ENCODE measurements around the gene FARS2. TPM values are rescaled to one million over a fixed set of nuclear protein-coding genes. Genes with fewer than 3 reads are reported as not detected.

Gene FARS2
- total and polyA plus RNA-seq, 9 of the 15 experiments (the other 6 are each of a cell fraction or from before 2014, with no cell fraction given), result 16.5 to 62.2 (median 27.0) TPM

DNA sequence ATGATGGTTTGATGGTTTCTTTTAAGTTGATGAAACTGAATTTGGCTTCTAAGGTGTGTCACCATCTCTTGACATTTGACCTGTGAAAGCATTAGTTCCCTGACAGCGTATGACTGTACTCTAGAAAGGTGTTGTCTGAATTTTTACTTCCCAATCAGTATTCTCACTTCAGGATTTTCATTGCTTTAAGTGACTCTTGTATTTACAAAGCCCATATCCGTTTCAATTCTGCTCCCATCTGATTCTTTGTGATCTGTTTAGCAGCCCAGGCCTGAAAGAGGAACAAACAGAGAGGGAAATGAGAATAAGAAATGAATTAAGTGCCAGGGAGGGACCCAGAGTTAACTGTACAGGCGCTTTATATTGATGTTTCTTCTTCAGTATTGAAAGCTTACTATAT is 73.7 kb downstream of the FARS2 start (continued):
- TF ChIP-seq GMEB1 (CRISPR knock-in tag; IDR thresholded peaks at IDR 0.05) (no peak), JUNB (CRISPR knock-in tag; conservative IDR thresholded peaks at IDR 0.05) (no peak)

DNA sequence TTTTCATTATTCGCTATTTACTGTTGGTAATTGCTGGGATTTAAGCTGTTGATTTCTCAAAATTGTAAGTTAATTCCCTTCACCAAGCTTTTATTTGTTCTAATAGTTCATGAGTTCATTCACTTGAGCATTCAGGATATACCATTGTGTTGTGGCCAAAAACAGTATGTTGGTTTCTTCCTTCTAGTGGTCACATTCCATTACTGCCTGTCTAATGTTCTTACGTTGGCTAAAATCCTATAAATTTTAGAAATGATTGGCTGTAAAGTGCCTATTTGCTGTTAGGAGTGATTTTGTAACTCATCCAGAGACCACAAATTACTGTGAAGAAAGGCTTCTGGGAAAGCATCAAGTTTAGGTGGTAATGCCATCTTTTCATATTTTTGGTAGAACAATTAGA is 76.3 kb downstream of the FARS2 start:
- Histone ChIP-seq H3K9ac (ENCODE audit: insufficient read depth in 1 of 2, low read depth in 2 of 2, low read length in 2 of 2) (no peak overlapping the region), H3K4me1 (replicated peaks in 1 of 2; ENCODE audit: control insufficient read depth in 2 of 2, insufficient read depth in 2 of 2, low read length in 2 of 2) (no peaks in the 10 kb centered on the region), H4K20me1 (replicated peaks; ENCODE audit: control insufficient read depth, insufficient read depth, low read length) (no peaks in the 10 kb centered on the region), H3K36me3 (ENCODE audit: control insufficient read depth, insufficient read depth, low read length) (no peaks in the 10 kb centered on the region), H3K9me1 (ENCODE audit: control insufficient read depth, insufficient read depth, low read length) (no peaks in the 10 kb centered on the region), H3K27me3 (ENCODE audit: control insufficient read depth in 2 of 2, insufficient read depth in 2 of 2, low read length in 2 of 2) (no peaks in the 10 kb centered on the region), H3K4me2 (ENCODE audit: insufficient read depth, low read length) (no peak overlapping the region), H3K27ac (ENCODE audit: extremely low read depth, low read depth, low read length) (no peak overlapping the region), H3K4me3 (no peak overlapping the region), H2AFZ (ENCODE audit: low read depth, low read length) (no peak overlapping the region), H3K9me3 (replicated peaks; ENCODE audit: control insufficient read depth, insufficient read depth, low read depth, low read length) (no peaks in the 10 kb centered on the region), H3K79me2 (ENCODE audit: control insufficient read depth, insufficient read depth, low read length) (no peaks in the 10 kb centered on the region)
- intact Hi-C loops (cut with micrococcal nuclease), result no loop called here
- in situ Hi-C loops (cut with MboI), result no loop called here
- no peak for FAIRE-seq
- no peak for DNase-seq (ENCODE audit: extremely low read depth in 1 of 4, low spot score in 3 of 4)
- no peak for TF ChIP-seq ZHX1 (conservative IDR thresholded peaks at IDR 0.05; ENCODE audit: low read length)
- TF ChIP-seq, protein P1, sequence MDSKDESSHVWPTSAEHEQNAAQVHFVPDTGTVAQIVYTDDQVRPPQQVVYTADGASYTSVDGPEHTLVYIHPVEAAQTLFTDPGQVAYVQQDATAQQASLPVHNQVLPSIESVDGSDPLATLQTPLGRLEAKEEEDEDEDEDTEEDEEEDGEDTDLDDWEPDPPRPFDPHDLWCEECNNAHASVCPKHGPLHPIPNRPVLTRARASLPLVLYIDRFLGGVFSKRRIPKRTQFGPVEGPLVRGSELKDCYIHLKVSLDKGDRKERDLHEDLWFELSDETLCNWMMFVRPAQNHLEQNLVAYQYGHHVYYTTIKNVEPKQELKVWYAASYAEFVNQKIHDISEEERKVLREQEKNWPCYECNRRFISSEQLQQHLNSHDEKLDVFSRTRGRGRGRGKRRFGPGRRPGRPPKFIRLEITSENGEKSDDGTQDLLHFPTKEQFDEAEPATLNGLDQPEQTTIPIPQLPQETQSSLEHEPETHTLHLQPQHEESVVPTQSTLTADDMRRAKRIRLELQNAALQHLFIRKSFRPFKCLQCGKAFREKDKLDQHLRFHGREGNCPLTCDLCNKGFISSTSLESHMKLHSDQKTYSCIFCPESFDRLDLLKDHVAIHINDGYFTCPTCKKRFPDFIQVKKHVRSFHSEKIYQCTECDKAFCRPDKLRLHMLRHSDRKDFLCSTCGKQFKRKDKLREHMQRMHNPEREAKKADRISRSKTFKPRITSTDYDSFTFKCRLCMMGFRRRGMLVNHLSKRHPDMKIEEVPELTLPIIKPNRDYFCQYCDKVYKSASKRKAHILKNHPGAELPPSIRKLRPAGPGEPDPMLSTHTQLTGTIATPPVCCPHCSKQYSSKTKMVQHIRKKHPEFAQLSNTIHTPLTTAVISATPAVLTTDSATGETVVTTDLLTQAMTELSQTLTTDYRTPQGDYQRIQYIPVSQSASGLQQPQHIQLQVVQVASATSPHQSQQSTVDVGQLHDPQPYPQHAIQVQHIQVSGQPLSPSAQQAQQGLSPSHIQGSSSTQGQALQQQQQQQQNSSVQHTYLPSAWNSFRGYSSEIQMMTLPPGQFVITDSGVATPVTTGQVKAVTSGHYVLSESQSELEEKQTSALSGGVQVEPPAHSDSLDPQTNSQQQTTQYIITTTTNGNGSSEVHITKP (IDR thresholded peaks at IDR 0.05; ENCODE audit: partially characterized antibody), result peak; percentile 67
- ATAC-seq, result no peak
- 49% methylated on average over 2 of the region's 2 CpGs for WGBS (ENCODE audit: insufficient coverage, low coverage, missing lambda C conversion rate)
- BruUV-seq (replicated peaks), result no TSS peak
- ChIA-PET CTCF (ENCODE audit: low intra/inter-chr PET ratio) (no interaction called here), POLR2A (no interaction called here)
